IPS-18c (cell line): ENCODE data around the gene ZNF862.

Source experiments
- H3K4me3 ChIP-seq: 2 replicates; pipeline ENCODE4 v1.7.0; 2013; ENCODE audit warnings: low read depth, mild to moderate bottlenecking, low read length, moderate library complexity; ENCODE audit not compliant: insufficient read depth
- H3K9me3 ChIP-seq: one replicate; pipeline ENCODE4 v1.6.1; 2013; ENCODE audit warnings: mild to moderate bottlenecking, low read length, moderate library complexity; ENCODE audit not compliant: control insufficient read depth, insufficient read depth

Gene ZNF862

GRCh38 chr7:149850716-149851115 is 12.5 kb downstream of the ZNF862 start:
- H3K9me3 ChIP-seq, result no peaks in the 10 kb centered on the region

GRCh38 chr7:149851449-149851848 is 13.3 kb downstream of the ZNF862 start:
- Histone ChIP-seq H3K9me3 (no peaks in the 10 kb centered on the region), H3K4me3 (no peak overlapping the region)

More at GRCh38 chr7:149850716-149851115, 12.5 kb downstream of the ZNF862 start:
- no peak overlapping the region for H3K4me3 ChIP-seq

- H3K4me3 ChIP-seq, result no peak overlapping the region; the same call in 1 of the 2 replicates
- no peaks in the 10 kb centered on the region for H3K9me3 ChIP-seq
These were observed 15.0 kb downstream of the ZNF862 start for GRCh38 chr7:149853157-149853556.

GRCh38 chr7:149854611-149855360 is 16.6 kb downstream of the ZNF862 start:
- no peak overlapping the region for H3K4me3 ChIP-seq
- no peaks in the 10 kb centered on the region for H3K9me3 ChIP-seq

- Histone ChIP-seq H3K4me3 (no peak overlapping the region), H3K9me3 (no peaks in the 10 kb centered on the region)
These were observed 17.5 kb downstream of the ZNF862 start for GRCh38 chr7:149855361-149856305.

GRCh38 chr7:149856583-149856982 is 18.4 kb downstream of the ZNF862 start:
- H3K4me3 ChIP-seq, result no peak overlapping the region
- no peaks in the 10 kb centered on the region for H3K9me3 ChIP-seq

GRCh38 chr7:149859369-149859768 is 21.2 kb downstream of the ZNF862 start:
- no peaks in the 10 kb centered on the region for H3K9me3 ChIP-seq
- H3K4me3 ChIP-seq, result no peak overlapping the region

GRCh38 chr7:149859876-149860275 is 21.7 kb downstream of the ZNF862 start:
- no peak overlapping the region for H3K4me3 ChIP-seq
- H3K9me3 ChIP-seq, result no peaks in the 10 kb centered on the region

- Histone ChIP-seq H3K4me3 (no peak overlapping the region), H3K9me3 (no peaks in the 10 kb centered on the region)
These were observed 22.9 kb downstream of the ZNF862 start for GRCh38 chr7:149860821-149861727.

GRCh38 chr7:149861728-149862045 is 23.5 kb downstream of the ZNF862 start:
- no peaks in the 10 kb centered on the region for H3K9me3 ChIP-seq
- H3K4me3 ChIP-seq, result no peak overlapping the region

- no peak overlapping the region for H3K4me3 ChIP-seq
- H3K9me3 ChIP-seq, result no peaks in the 10 kb centered on the region
These were observed 24.0 kb downstream of the ZNF862 start for GRCh38 chr7:149862156-149862555.

GRCh38 chr7:149863500-149863899 is 25.3 kb downstream of the ZNF862 start:
- no peak overlapping the region for H3K4me3 ChIP-seq
- H3K9me3 ChIP-seq, result no peaks in the 10 kb centered on the region

GRCh38 chr7:149864023-149864422 is 25.8 kb downstream of the ZNF862 start:
- H3K9me3 ChIP-seq, result no peaks in the 10 kb centered on the region
- no peak overlapping the region for H3K4me3 ChIP-seq

GRCh38 chr7:149864751-149865150 is 26.6 kb downstream of the ZNF862 start:
- Histone ChIP-seq H3K9me3 (no peaks in the 10 kb centered on the region), H3K4me3 (no peak overlapping the region)

- Histone ChIP-seq H3K9me3 (no peaks in the 10 kb centered on the region), H3K4me3 (no peak overlapping the region)
These were observed 27.3 kb downstream of the ZNF862 start for GRCh38 chr7:149865437-149865836.

GRCh38 chr7:149866139-149866778 is 28.1 kb downstream of the ZNF862 start:
- H3K9me3 ChIP-seq, result no peaks in the 10 kb centered on the region
- H3K4me3 ChIP-seq, result no peak overlapping the region
